GM23338 (cell line): Measurements from ENCODE around the gene ANKS1B. TPM values are rescaled to one million over a fixed set of nuclear protein-coding genes. Genes with fewer than 3 reads are reported as not detected.

Source experiments
- ATAC-seq: fragments of 200-7000 bp; cut with Tn5 transposase; 3 replicates; pipeline ENCODE4 v1.9.1; 2020
- DNase-seq: peaks from one replicate; pipeline ENCODE4 v3.0.0-alpha.2; 2015; ENCODE audit warnings: low spot score
- H2AFZ ChIP-seq: fragments of 200-600 bp; sonication (generic); 2 replicates; pipeline ENCODE4 v1.8.0; 2016; ENCODE audit warnings: antibody characterized with exemption, mild to moderate bottlenecking, moderate library complexity
- H3F3A ChIP-seq: fragments of 200-600 bp; sonication (generic); replicated peaks from 2 replicates; pipeline ENCODE4 v1.8.0; 2017; ENCODE audit warnings: antibody characterized with exemption, mixed run types, low read depth
- H3K27ac ChIP-seq: fragments of 200-600 bp; sonication (generic); 2 replicates; pipeline ENCODE4 v1.6.1; 2016; ENCODE audit warnings: low read depth
- H3K27me3 ChIP-seq: fragments of 200-600 bp; sonication (generic); 2 replicates; pipeline ENCODE4 v1.8.0; 2016; ENCODE audit warnings: mild to moderate bottlenecking, mixed run types, moderate library complexity; ENCODE audit not compliant: insufficient read depth
- H3K36me3 ChIP-seq: fragments of 200-600 bp; sonication (generic); 2 replicates; pipeline ENCODE4 v1.8.0; 2016; ENCODE audit warnings: mild to moderate bottlenecking; ENCODE audit not compliant: insufficient read depth
- H3K4me1 ChIP-seq: fragments of 200-600 bp; sonication (generic); 2 replicates; pipeline ENCODE4 v1.8.0; 2016; ENCODE audit warnings: mild to moderate bottlenecking, moderate library complexity; ENCODE audit not compliant: insufficient read depth
- H3K4me2 ChIP-seq: fragments of 200-600 bp; sonication (generic); 2 replicates; pipeline ENCODE4 v1.7.1; 2017; ENCODE audit warnings: mixed run types
- H3K4me3 ChIP-seq: fragments of 200-600 bp; sonication (generic); 2 replicates; pipeline ENCODE4 v1.6.1; 2016; ENCODE audit warnings: mixed run types
- H3K79me2 ChIP-seq: fragments of 200-600 bp; sonication (generic); replicated peaks from 2 replicates; pipeline ENCODE4 v1.8.0; 2017; ENCODE audit warnings: mild to moderate bottlenecking; ENCODE audit not compliant: insufficient read depth
- H3K9me2 ChIP-seq: fragments of 200-600 bp; sonication (generic); 2 replicates; pipeline ENCODE4 v1.8.0; 2017; ENCODE audit not compliant: insufficient read depth
- H4K20me1 ChIP-seq: fragments of 200-600 bp; sonication (generic); replicated peaks from 2 replicates; pipeline ENCODE4 v1.8.0; 2017; ENCODE audit warnings: mild to moderate bottlenecking; ENCODE audit not compliant: insufficient read depth
- H3K27ac Mint-ChIP-seq: 2 replicates; pipeline ENCODE4 v1.8.0; 2020; ENCODE audit warnings: inconsistent platforms, mild to moderate bottlenecking, moderate library complexity, mixed read lengths
- H3K27me3 Mint-ChIP-seq: 3 replicates; pipeline ENCODE4 v1.8.0; 2022; ENCODE audit warnings: low read depth, mild to moderate bottlenecking, moderate library complexity, mixed read lengths, inconsistent platforms; ENCODE audit not compliant: insufficient read depth, poor library complexity
- H3K36me3 Mint-ChIP-seq: 3 replicates; pipeline ENCODE4 v1.8.0; 2021; ENCODE audit warnings: low read depth, mild to moderate bottlenecking, inconsistent platforms, moderate library complexity, mixed read lengths
- H3K4me1 Mint-ChIP-seq: 3 replicates; pipeline ENCODE4 v1.8.0; 2020; ENCODE audit warnings: mild to moderate bottlenecking, inconsistent platforms, mixed read lengths
- H3K4me3 Mint-ChIP-seq: 3 replicates; pipeline ENCODE4 v1.8.0; 2021; ENCODE audit warnings: moderate library complexity, mild to moderate bottlenecking, inconsistent platforms, mixed read lengths
- H3K9me3 Mint-ChIP-seq: 3 replicates; pipeline ENCODE4 v1.8.0; 2020; ENCODE audit warnings: moderate library complexity, mild to moderate bottlenecking, inconsistent platforms, mixed read lengths
- CREB1 ChIP-seq: fragments of 250-450 bp; sonication (Bioruptor Pico); IDR thresholded peaks from 2 replicates; pipeline ENCODE4 v1.5.0; 2020; ENCODE audit warnings: low read depth, mild to moderate bottlenecking, moderate library complexity
- EZH2 ChIP-seq: fragments of 200-600 bp; sonication (generic); IDR thresholded peaks from one replicate; pipeline ENCODE4 v1.8.0; 2017; ENCODE audit warnings: antibody characterized with exemption, mild to moderate bottlenecking, low read depth; ENCODE audit not compliant: unreplicated experiment
- EZH2phosphoT487 ChIP-seq: fragments of 200-600 bp; sonication (generic); IDR thresholded peaks from one replicate; pipeline ENCODE4 v1.8.1; 2018; ENCODE audit warnings: antibody characterized with exemption; ENCODE audit not compliant: unreplicated experiment
- JUNB ChIP-seq: IDR thresholded peaks from one replicate; pipeline ENCODE4 v1.6.1; 2016; ENCODE audit warnings: antibody characterized with exemption; ENCODE audit not compliant: unreplicated experiment
- NANOG ChIP-seq: IDR thresholded peaks from 2 replicates; pipeline ENCODE4 v1.6.1; 2016; ENCODE audit warnings: antibody characterized with exemption, borderline replicate concordance
- POLR2AphosphoS5 ChIP-seq: IDR thresholded peaks from 2 replicates; pipeline ENCODE4 v1.6.1; 2016; ENCODE audit warnings: antibody characterized with exemption, low read depth
- STAT1 ChIP-seq: IDR thresholded peaks from one replicate; pipeline ENCODE4 v1.6.1; 2016; ENCODE audit warnings: antibody characterized with exemption; ENCODE audit not compliant: unreplicated experiment
- ZNF114 ChIP-seq: fragments of 250-450 bp; sonication (Bioruptor Pico); IDR thresholded peaks from 2 replicates; pipeline ENCODE4 v1.5.0; 2020; ENCODE audit warnings: mild to moderate bottlenecking, moderate library complexity
- ZNF331 ChIP-seq: fragments of 250-450 bp; sonication (Bioruptor Pico); IDR thresholded peaks from 2 replicates; pipeline ENCODE4 v1.5.0; 2020; ENCODE audit warnings: low read depth, mild to moderate bottlenecking, moderate library complexity
- polyA plus RNA-seq: library from polyadenylated mRNA; unstranded; fragments of >200 nt; fragmentation: Nextera tagmentation; extraction: Ambion mirVana; gene quantifications from 2 replicates; pipeline ENCODE4 v1.2.1, GENCODE V29; 2016
- total RNA-seq: library from RNA; depleted of rRNA; stranded (reverse); fragments of >200 nt; shearing (Covaris generic); gene quantifications from 2 replicates; pipeline ENCODE4 v1.2.3, GENCODE V29; 2014
- TF ChIP-seq, protein P1 (sequence below), 2 experiments: fragments of 200-600 bp in 1 of 2; sonication (generic) in 1 of 2; conservative IDR thresholded peaks; 2 replicates each; pipeline versions ENCODE4 v1.5.1 to v1.6.1; 2016 to 2017; ENCODE audit warnings: antibody characterized with exemption in 2 of 2, low read depth in 2 of 2, mild to moderate bottlenecking in 2 of 2, moderate library complexity in 1 of 2
- TF ChIP-seq, protein P2 (sequence below): IDR thresholded peaks from 2 replicates; pipeline ENCODE4 v1.6.1; 2016; ENCODE audit warnings: antibody characterized with exemption
- TF ChIP-seq, protein P3 (sequence below): IDR thresholded peaks from one replicate; pipeline ENCODE4 v1.6.1; 2018; ENCODE audit warnings: antibody characterized with exemption; ENCODE audit not compliant: unreplicated experiment

Gene ANKS1B
- total and polyA plus RNA-seq, 2 experiments from 2014 or later: 4.3 to 5.8 TPM

DNA sequence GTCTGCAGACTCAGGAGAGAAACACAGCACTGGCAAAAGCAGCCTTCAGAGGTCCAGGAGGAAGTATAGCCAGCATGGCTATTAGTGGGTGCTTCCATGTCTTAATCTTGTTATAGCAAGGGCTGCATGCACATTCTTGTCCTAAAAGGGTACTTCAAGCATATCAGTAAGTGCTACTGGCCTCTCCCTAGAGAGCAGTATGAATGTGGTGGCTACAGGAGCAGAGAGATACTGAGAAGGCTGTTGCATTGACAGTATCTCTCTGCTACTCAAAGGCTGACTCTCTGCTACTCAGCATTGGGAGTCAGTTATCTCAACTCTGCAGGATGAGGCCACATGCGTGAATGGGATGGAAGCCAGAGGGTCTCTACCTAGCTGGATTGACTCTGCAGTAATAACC lies 335.2 kb downstream of the ANKS1B start:
- ATAC-seq: peak; percentile 65
- H3K27ac Mint-ChIP-seq: no peak overlapping the region

DNA sequence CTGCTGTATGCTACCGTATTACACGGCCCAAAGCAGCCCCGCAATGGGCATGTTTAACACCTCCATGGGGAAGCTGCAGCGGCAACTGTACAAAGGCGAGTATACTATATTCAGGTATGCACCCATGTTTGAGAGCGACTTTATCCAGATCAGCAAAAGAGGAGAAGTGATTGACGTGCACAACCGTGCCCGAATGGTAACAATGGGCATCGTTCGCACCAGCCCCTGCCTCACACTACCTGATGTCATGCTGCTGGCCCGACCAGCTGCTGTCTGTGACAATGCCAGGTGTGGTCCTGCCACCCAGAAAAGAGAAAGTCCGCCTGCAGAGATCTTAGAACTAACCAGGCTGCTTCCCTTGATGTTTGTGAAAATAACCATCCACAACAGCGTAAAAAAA lies 336.6 kb downstream of the ANKS1B start:
- no peaks in the 10 kb centered on the region for H3K79me2 ChIP-seq
- no peaks in the 10 kb centered on the region for H4K20me1 ChIP-seq
- H3K36me3 ChIP-seq: no peaks in the 10 kb centered on the region
- H3K27me3 Mint-ChIP-seq: no peaks in the 10 kb centered on the region
- no peak for TF ChIP-seq JUNB
- TF ChIP-seq STAT1: no peak
- TF ChIP-seq EZH2phosphoT487: no peak
- no peak for TF ChIP-seq ZNF331 (CRISPR knock-in tag)
- no peak for ATAC-seq
- H3K9me2 ChIP-seq: 0 out of 2 replicates have a peak, but pooled peaks cover under 1% of the 10 kb centered on the region
- no peaks in the 10 kb centered on the region for H3K9me3 Mint-ChIP-seq
- no peaks in the 10 kb centered on the region for H3K4me1 ChIP-seq
- no peak overlapping the region for H2AFZ ChIP-seq
- DNase-seq: no peak
- H3K27ac ChIP-seq: no peak overlapping the region
- H3K4me2 ChIP-seq: no peak overlapping the region
- no peak overlapping the region; the same call in 1 of the 2 replicates for H3K27ac Mint-ChIP-seq
- H3F3A ChIP-seq: no peaks in the 10 kb centered on the region
- peaks cover 3% of the 10 kb centered on the region; the same call in 2 of the 3 replicates for H3K4me1 Mint-ChIP-seq
- no peak overlapping the region for H3K4me3 Mint-ChIP-seq
- no peaks in the 10 kb centered on the region for H3K36me3 Mint-ChIP-seq
- H3K4me3 ChIP-seq: no peak overlapping the region
- no peaks in the 10 kb centered on the region for H3K27me3 ChIP-seq

More for the DNA sequence above, 335.2 kb downstream of the ANKS1B start:
- Histone ChIP-seq H3K4me2 (no peak overlapping the region), H3K4me3 (no peak overlapping the region), H3K4me1 (no peaks in the 10 kb centered on the region), H3K79me2 (no peaks in the 10 kb centered on the region), H3F3A (no peaks in the 10 kb centered on the region), H3K27ac (no peak overlapping the region), H3K9me2 (no peaks in the 10 kb centered on the region), H2AFZ (no peak overlapping the region), H3K36me3 (no peaks in the 10 kb centered on the region), H4K20me1 (no peaks in the 10 kb centered on the region), H3K27me3 (no peaks in the 10 kb centered on the region)
- DNase-seq: peak; percentile 6
- TF ChIP-seq NANOG (no peak), ZNF114 (CRISPR knock-in tag) (no peak), CREB1 (CRISPR knock-in tag) (no peak), EZH2 (no peak)
- TF ChIP-seq, protein P1, sequence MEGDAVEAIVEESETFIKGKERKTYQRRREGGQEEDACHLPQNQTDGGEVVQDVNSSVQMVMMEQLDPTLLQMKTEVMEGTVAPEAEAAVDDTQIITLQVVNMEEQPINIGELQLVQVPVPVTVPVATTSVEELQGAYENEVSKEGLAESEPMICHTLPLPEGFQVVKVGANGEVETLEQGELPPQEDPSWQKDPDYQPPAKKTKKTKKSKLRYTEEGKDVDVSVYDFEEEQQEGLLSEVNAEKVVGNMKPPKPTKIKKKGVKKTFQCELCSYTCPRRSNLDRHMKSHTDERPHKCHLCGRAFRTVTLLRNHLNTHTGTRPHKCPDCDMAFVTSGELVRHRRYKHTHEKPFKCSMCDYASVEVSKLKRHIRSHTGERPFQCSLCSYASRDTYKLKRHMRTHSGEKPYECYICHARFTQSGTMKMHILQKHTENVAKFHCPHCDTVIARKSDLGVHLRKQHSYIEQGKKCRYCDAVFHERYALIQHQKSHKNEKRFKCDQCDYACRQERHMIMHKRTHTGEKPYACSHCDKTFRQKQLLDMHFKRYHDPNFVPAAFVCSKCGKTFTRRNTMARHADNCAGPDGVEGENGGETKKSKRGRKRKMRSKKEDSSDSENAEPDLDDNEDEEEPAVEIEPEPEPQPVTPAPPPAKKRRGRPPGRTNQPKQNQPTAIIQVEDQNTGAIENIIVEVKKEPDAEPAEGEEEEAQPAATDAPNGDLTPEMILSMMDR (conservative IDR thresholded peaks at IDR 0.05; ENCODE audit: low read depth in 2 of 2): peak; percentile 12 to 45; a peak in 2 of 4 replicates
- no peaks in the 10 kb centered on the region for H3K9me3 Mint-ChIP-seq
- no peaks in the 10 kb centered on the region for H3K36me3 Mint-ChIP-seq
- H3K4me1 Mint-ChIP-seq: peaks cover 3% of the 10 kb centered on the region; the same call in 2 of the 3 replicates
- H3K4me3 Mint-ChIP-seq: no peak overlapping the region
- H3K27me3 Mint-ChIP-seq: no peaks in the 10 kb centered on the region

DNA sequence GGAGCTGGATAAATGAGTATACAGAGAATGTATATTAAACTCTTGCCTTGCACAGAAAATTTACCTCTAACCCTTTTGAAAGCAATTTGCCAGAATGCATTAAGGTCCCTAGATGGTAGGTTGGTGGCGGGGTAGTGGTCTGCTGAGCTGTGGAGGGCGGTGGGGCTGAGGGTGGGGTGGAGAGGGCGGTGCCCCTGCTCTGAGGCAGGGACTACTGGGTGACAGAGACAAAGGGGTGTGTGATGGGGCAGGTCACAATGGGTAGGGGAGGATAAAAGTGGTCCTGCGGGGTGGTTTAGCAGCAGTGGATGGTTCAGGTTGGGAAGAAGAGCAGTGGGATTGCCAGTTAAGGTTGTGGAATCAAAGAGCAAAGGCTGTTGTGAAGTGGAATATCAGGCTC lies 337.3 kb downstream of the ANKS1B start, which contains the start of gene GARIN6:
TSS of gene GARIN6 (plus strand) at position 301 of the 400 bp plus-strand sequence. CDS start 422 bp downstream, outside the sequence.
- H2AFZ ChIP-seq: no peak within 1 kb of the TSS
- Mint-ChIP-seq H3K36me3 (no peaks in the 10 kb centered on the region), H3K4me3 (no peak within 1 kb of the TSS), H3K27me3 (no peaks in the 10 kb centered on the region), H3K27ac (no peak within 1 kb of the TSS; the same call in 1 of the 2 replicates), H3K9me3 (no peaks in the 10 kb centered on the region), H3K4me1 (peaks cover 3% of the 10 kb centered on the region; the same call in 2 of the 3 replicates)
- H3K9me2 ChIP-seq: 0 out of 2 replicates have a peak, but pooled peaks cover 2% of the 10 kb centered on the region
- no peaks in the 10 kb centered on the region for H3K4me1 ChIP-seq
- ATAC-seq (no peak), DNase-seq (no peak)
- H4K20me1 ChIP-seq: no peaks in the 10 kb centered on the region
- H3K36me3 ChIP-seq: no peaks in the 10 kb centered on the region
- H3K4me2 ChIP-seq: no peak within 1 kb of the TSS
- H3K79me2 ChIP-seq: no peaks in the 10 kb centered on the region
- no peaks in the 10 kb centered on the region for H3K27me3 ChIP-seq
- H3K27ac ChIP-seq: no peak within 1 kb of the TSS
- no peak within 1 kb of the TSS for H3K4me3 ChIP-seq
- no peaks in the 10 kb centered on the region for H3F3A ChIP-seq
- TF ChIP-seq POLR2AphosphoS5 (no peak), EZH2phosphoT487 (no peak), STAT1 (no peak)
- TF ChIP-seq, protein P2, sequence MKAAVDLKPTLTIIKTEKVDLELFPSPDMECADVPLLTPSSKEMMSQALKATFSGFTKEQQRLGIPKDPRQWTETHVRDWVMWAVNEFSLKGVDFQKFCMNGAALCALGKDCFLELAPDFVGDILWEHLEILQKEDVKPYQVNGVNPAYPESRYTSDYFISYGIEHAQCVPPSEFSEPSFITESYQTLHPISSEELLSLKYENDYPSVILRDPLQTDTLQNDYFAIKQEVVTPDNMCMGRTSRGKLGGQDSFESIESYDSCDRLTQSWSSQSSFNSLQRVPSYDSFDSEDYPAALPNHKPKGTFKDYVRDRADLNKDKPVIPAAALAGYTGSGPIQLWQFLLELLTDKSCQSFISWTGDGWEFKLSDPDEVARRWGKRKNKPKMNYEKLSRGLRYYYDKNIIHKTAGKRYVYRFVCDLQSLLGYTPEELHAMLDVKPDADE: no peak
- TF ChIP-seq, protein P3, sequence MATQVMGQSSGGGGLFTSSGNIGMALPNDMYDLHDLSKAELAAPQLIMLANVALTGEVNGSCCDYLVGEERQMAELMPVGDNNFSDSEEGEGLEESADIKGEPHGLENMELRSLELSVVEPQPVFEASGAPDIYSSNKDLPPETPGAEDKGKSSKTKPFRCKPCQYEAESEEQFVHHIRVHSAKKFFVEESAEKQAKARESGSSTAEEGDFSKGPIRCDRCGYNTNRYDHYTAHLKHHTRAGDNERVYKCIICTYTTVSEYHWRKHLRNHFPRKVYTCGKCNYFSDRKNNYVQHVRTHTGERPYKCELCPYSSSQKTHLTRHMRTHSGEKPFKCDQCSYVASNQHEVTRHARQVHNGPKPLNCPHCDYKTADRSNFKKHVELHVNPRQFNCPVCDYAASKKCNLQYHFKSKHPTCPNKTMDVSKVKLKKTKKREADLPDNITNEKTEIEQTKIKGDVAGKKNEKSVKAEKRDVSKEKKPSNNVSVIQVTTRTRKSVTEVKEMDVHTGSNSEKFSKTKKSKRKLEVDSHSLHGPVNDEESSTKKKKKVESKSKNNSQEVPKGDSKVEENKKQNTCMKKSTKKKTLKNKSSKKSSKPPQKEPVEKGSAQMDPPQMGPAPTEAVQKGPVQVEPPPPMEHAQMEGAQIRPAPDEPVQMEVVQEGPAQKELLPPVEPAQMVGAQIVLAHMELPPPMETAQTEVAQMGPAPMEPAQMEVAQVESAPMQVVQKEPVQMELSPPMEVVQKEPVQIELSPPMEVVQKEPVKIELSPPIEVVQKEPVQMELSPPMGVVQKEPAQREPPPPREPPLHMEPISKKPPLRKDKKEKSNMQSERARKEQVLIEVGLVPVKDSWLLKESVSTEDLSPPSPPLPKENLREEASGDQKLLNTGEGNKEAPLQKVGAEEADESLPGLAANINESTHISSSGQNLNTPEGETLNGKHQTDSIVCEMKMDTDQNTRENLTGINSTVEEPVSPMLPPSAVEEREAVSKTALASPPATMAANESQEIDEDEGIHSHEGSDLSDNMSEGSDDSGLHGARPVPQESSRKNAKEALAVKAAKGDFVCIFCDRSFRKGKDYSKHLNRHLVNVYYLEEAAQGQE: no peak
